Epidermal melanocyte (primary cell): ENCODE data around the gene CLEC18A.
"Not testable (repeated sequence)": the region's sequence is repeated elsewhere in the genome, so short reads cannot be mapped to it uniquely, and the experiment has no call there.

Experiments
- DNase-seq: peaks from one replicate; pipeline ENCODE4 v3.0.0; 2011; ENCODE audit warnings: low spot score; ENCODE audit not compliant: insufficient read length

The CLEC18A gene

GRCh38 chr16:69951672-69952031 is 518 bp downstream of the CLEC18A start:
- not testable (repeated sequence) for DNase-seq

GRCh38 chr16:69952116-69952515 is 982 bp downstream of the CLEC18A start:
- DNase-seq, result not testable (repeated sequence)

DNA sequence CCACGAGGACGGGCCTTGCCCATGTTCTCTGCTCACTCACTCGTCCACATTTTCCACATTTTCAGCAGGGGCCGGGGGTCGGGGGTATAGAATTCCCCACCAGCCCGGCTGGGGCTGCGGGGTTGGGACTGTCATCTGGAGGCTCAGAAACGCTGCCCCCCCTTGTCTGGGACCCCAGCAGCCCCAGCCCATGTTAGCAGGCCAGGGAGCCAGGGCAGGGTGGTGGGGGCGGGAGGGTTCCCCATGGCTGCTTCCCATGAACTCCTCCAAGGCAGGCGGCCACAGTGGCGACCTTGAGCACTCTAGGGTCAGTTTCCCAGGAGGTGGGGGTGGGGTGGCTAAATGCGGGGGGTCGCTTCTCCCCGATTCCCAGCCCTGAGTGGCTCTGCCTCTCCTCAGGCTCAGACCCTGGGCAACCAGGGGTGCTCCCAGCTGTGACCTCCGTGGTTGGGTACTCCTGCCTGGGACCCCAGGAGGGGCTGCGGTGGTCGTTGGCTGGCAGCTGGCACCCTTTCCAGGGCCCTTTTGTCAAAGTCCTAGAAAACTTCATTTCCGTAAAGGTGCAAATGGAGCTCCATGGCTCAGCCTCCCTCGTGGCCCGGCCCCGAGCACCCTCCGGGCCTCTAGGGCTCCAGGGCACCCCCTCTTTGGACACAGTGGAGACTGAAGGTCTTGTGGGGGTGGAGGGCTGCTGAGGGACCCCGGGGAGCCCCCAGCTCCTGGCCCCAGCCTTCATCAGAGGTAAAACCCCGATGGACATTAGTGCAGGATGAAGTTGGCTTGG is 1.6 kb downstream of the CLEC18A start:
- DNase-seq, result not testable (repeated sequence)

DNA sequence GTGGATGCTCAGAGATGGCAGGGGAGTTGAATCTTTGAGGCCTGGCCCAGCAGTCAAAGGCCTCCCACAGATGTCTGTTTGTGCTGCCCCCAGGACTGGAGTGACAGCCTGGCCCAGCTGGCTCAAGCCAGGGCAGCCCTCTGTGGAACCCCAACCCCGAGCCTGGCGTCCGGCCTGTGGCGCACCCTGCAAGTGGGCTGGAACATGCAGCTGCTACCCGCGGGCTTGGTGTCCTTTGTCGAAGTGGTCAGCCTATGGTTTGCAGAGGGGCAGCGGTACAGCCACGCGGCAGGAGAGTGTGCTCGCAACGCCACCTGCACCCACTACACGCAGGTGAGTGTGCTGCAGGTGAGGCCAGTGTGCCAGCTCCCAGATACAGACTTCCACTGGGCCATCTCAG is 3.1 kb downstream of the CLEC18A start:
- DNase-seq, result not testable (repeated sequence)

DNA sequence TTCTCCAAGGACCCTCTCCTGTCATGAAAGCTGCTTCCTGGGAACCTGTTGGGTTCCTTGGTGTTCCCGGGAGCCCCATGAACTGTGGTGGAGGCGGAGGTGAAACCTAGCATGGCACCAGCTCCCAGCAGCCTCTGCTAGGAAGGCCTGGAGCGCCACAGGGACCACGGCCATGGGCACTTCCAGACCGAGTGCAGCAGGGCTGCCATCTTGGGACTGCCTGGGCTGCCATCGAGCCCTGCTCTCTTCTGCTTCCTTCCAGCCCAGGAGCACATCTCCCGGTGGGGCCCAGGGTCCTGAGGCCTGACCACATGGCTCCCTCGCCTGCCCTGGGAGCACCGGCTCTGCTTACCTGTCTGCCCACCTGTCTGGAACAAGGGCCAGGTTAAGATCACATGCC is 12.2 kb downstream of the CLEC18A start:
- not testable (repeated sequence) for DNase-seq

GRCh38 chr16:69964960-69965660 is 14.0 kb downstream of the CLEC18A start:
- not testable (repeated sequence) for DNase-seq

- DNase-seq, result not testable (repeated sequence)
Measured at GRCh38 chr16:69965661-69966054, 14.5 kb downstream of the CLEC18A start.

GRCh38 chr16:69967688-69968087 is 16.6 kb downstream of the CLEC18A start:
- DNase-seq, result not testable (repeated sequence)

DNA sequence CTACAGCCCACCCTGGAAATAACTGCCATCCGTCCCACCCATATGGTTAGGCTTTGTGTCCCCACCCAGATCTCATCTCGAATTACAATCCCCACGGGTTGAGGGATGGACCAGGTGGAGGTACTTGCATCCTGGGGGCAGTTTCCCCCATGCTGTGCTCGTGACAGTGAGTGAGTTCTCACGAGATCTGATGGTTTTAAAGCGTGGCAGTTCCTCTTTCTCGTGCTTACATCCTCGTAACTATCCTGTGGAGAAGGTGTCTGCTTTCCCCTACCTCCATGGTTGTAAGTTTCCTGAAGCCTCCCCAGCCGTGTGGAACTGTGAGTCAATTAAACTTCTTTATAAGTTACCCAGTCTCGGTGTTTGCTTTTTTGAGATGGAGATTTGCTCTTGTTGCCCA is 17.0 kb downstream of the CLEC18A start:
- DNase-seq, result not testable (repeated sequence)

DNA sequence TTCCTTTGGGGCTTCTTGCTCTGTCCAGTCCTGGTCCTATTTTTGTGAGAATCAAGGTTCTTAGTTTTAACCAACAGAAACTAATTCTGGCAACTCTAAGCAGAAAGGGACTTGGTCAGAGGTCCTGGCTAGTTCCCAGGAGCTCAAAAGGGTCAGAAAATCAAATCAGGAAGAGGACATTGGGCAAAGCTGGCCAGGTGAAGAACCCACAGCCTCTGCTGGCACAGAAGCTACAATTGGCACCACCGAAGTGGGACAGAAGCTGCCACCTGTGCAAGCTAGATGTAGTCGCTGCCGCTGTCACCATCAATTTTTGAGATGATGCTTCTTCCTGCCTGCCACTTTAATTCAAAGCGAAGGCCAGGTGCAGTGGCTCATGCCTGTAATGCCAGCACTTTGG is 18.5 kb downstream of the CLEC18A start:
- not testable (repeated sequence) for DNase-seq

DNA sequence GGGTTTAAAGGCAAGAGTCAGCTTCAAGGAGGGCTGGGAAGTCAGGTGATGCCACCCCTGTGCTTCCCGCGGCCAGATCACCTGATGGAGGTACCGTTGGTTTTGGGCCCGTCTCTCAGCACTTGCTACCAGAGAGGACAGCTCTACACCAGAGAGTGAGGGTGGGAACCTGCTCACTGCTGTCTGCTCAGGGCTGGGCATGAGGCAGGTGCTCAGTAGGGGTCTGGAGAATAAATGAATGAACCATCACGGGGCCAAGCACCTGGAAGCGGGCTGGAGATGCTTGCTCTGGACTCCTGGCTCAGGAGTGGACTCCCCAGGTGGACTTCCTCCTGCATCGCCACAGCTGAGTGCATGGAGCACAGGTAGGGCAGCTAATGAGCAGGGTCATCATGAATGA is 21.0 kb downstream of the CLEC18A start:
- not testable (repeated sequence) for DNase-seq

GRCh38 chr16:69972935-69973334 is 21.8 kb downstream of the CLEC18A start:
- DNase-seq, result not testable (repeated sequence)

DNA sequence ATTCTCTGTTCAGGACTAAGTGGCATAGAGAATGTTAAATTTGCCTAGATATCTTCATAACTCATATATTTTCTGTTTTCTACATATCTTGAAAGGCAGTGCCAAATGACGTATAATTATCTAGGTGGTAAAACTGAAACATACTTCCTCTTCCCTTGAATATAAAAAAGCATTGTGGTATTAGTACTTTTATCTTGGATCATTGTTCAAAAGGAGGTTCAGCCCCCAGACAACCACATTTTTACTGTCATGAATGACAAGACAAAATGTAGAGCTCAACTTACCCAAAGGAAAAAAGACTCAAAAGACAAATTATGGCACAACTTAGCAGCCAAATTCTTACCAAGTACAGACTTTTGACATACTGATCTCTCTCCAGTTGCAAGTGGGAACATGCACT is 34.1 kb downstream of the CLEC18A start:
- not testable (repeated sequence) for DNase-seq

DNA sequence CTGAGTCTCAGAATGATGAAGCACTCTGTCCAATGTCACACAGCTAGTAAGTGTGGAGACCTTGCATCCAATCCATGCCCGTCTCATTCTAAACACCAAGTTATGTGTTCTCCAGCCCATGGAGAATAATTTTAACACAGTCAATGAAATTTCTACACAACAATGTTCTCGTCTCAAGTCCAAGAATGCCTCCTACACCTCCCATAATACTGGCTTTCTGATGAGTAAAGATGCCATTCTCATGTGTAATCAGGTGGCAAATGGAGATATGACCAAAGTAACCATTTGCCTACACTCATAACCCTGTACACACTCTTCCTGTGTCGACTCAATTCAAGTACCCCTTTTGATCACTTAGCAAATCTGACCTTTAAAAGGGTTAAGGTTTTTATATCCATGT is 46.8 kb downstream of the CLEC18A start:
- DNase-seq, result not testable (repeated sequence)

DNA sequence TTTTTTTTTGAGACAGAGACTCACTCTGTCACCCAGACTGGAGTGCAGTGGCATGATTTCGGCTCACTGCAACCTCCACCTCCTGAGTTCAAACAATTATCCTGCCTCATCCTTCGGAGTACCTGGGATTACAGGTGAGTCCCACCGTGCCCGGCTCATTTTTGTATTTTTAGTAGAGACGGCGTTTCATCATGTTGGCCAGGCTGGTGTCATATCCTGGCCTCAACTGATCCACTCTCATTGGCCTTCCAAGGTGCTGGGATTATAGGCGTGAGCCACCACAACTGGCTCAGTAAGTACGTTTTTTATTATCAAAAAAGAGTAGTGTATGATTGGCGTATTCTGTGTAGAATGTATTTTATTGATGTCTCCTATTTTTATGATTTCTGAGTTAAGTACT is 48.7 kb downstream of the CLEC18A start:
- not testable (repeated sequence) for DNase-seq

DNA sequence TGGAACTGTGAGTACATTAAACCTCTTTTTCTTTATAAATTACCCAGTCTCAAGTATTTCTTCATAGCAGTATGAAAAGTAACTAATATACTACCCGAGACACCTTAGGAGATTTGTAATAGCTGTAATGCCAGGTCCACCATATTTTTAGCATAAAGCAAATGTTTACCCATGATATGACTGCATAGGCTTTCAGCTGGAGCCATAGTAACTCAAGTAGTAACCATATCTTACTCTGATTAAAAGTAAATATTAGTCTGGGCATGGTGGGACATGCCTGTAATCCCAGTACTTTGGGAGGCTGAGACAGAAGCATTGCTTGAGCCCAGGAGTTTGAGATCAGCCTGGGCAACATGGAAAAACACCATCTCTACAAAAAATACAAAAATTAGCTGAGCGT is 52.4 kb downstream of the CLEC18A start:
- DNase-seq, result not testable (repeated sequence)

GRCh38 chr16:70008604-70009003 is 57.5 kb downstream of the CLEC18A start:
- DNase-seq, result not testable (repeated sequence)

GRCh38 chr16:70010615-70011014 is 59.5 kb downstream of the CLEC18A start:
- DNase-seq, result not testable (repeated sequence)

- DNase-seq, result not testable (repeated sequence)
Measured at GRCh38 chr16:70011120-70011519, 60.0 kb downstream of the CLEC18A start.

DNA sequence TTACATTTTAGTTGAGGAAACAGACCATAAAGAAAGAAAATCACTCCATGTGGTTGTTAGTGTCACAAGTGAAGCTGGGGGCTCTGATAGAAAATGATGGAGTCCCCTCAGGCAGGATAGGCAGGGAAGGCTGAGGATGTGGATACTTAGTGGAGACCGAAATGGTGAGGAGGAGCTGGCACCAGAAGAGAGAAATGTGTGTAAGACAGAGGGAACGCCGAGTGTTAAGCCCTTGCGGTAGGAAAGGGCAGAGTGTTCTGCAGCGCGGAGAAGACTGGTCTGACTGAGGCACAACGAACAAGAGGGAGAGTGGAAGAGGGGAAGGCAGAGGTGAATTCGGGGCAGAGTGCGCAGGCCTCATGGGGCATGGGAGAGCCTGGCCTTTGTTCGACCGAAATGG is 61.2 kb downstream of the CLEC18A start:
- DNase-seq, result not testable (repeated sequence)

- not testable (repeated sequence) for DNase-seq
Measured at GRCh38 chr16:70012951-70013350, 61.8 kb downstream of the CLEC18A start.
